B cell (primary cell): ENCODE data around the gene SOX13. TPM values are rescaled to one million over a fixed set of nuclear protein-coding genes. Genes with fewer than 3 reads are reported as not detected.

Experiments
- ATAC-seq: fragments of 200-7000 bp; cut with Tn5 transposase; one replicate; pipeline ENCODE4 v1.10.0; 2021; ENCODE audit warnings: low read depth, mild to moderate bottlenecking, moderate number of reproducible peaks, moderate library complexity
- CTCF ChIA-PET: fragments of 350-600 bp; sonication (Branson Sonifier 250); formaldehyde crosslinking; loops from one replicate; lab custom pipeline; 2021; ENCODE audit warnings: antibody characterized with exemption, inconsistent platforms; lab: Charles Lee
- POLR2A ChIA-PET: fragments of 350-600 bp; sonication (Branson Sonifier 250); formaldehyde crosslinking; loops from one replicate; lab custom pipeline; 2021; ENCODE audit warnings: antibody characterized with exemption; lab: Charles Lee
- DNase-seq: peaks from one replicate; pipeline ENCODE4 v3.0.0; 2013
- H2AFZ ChIP-seq: 2 replicates; pipeline ENCODE4 v1.6.1; 2012; ENCODE audit warnings: mild to moderate bottlenecking, low read depth, low read length; ENCODE audit not compliant: insufficient read depth, poor library complexity, severe bottlenecking
- H3K27ac ChIP-seq, 2 donors: 1 replicate in 1 of 2; 2 replicates in 1 of 2; pipeline ENCODE4 v1.5.1; 2012 to 2013; ENCODE audit warnings: low read length in 2 of 2, mild to moderate bottlenecking in 2 of 2, moderate library complexity in 1 of 2
- H3K27me3 ChIP-seq, 4 experiments: fragments of 200-600 bp in 1 of 4; sonication (generic) in 1 of 4; replicated peaks in 1 of 4; 1 replicate in 2 of 4; 2 replicates in 2 of 4; pipeline versions ENCODE4 v1.6.1 to v1.7.0; 2013 to 2016; ENCODE audit warnings: low read length in 3 of 4, mild to moderate bottlenecking in 2 of 4, mixed read lengths in 1 of 4, moderate library complexity in 1 of 4; ENCODE audit not compliant: insufficient read depth in 4 of 4, control insufficient read depth in 3 of 4; ENCODE audit errors: control extremely low read depth in 1 of 4
- H3K36me3 ChIP-seq, 2 experiments: replicated peaks in 1 of 2; 1 replicate in 1 of 2; 2 replicates in 1 of 2; pipeline versions ENCODE4 v1.6.1 to v1.7.1; 2013; ENCODE audit warnings: low read length in 1 of 2; ENCODE audit not compliant: insufficient read depth in 2 of 2, control insufficient read depth in 1 of 2; ENCODE audit errors: control extremely low read depth in 1 of 2, extremely low read depth in 1 of 2
- H3K4me1 ChIP-seq, 2 donors: fragments of 200-600 bp in 1 of 2; sonication (generic) in 1 of 2; 1 replicate in 1 of 2; 2 replicates in 1 of 2; pipeline versions ENCODE4 v1.5.1 to v1.6.1; 2013 to 2017; ENCODE audit warnings: low read length in 2 of 2; ENCODE audit not compliant: control insufficient read depth in 2 of 2, insufficient read depth in 2 of 2
- H3K4me2 ChIP-seq: replicated peaks from 2 replicates; pipeline ENCODE3; 2012; ENCODE audit warnings: mild to moderate bottlenecking, low read depth, low read length; ENCODE audit not compliant: poor library complexity, severe bottlenecking
- H3K4me3 ChIP-seq, 5 experiments: fragments of 200-600 bp in 1 of 5; sonication (generic) in 1 of 5; 1 replicate in 3 of 5; 2 replicates in 2 of 5; pipeline versions ENCODE4 v1.5.1 to v1.7.0; 2011 to 2016; ENCODE audit warnings: low read length in 4 of 5, mild to moderate bottlenecking in 4 of 5, low read depth in 2 of 5, control low read depth in 1 of 5, moderate library complexity in 1 of 5; ENCODE audit not compliant: insufficient read depth in 1 of 5; ENCODE audit errors: control extremely low read depth in 1 of 5, extremely low read depth in 1 of 5
- H3K79me2 ChIP-seq: fragments of 200-600 bp; sonication (generic); one replicate; pipeline ENCODE4 v1.6.0; 2016; ENCODE audit warnings: low read length; ENCODE audit not compliant: control insufficient read depth, insufficient read depth
- H3K9ac ChIP-seq: fragments of 200-600 bp; sonication (generic); 2 replicates; pipeline ENCODE4 v1.6.1; 2017; ENCODE audit warnings: mild to moderate bottlenecking, low read length, moderate library complexity
- H3K9me3 ChIP-seq, 3 donors: one replicate each; pipeline versions ENCODE4 v1.6.1 to v1.7.1; 2013; ENCODE audit warnings: low read length in 2 of 3; ENCODE audit not compliant: control insufficient read depth in 2 of 3, insufficient read depth in 1 of 3; ENCODE audit errors: control extremely low read depth in 1 of 3
- H4K20me1 ChIP-seq: 2 replicates; pipeline ENCODE4 v1.6.0; 2012; ENCODE audit warnings: mild to moderate bottlenecking, low read length; ENCODE audit not compliant: insufficient read depth, control insufficient read depth, poor library complexity, severe bottlenecking
- H3K27ac Mint-ChIP-seq: one replicate; pipeline ENCODE4 v1.8.0; 2021; ENCODE audit warnings: mixed read lengths
- H3K27me3 Mint-ChIP-seq: one replicate; pipeline ENCODE4 v1.8.0; 2021; ENCODE audit warnings: mixed read lengths
- H3K4me1 Mint-ChIP-seq: one replicate; pipeline ENCODE4 v1.8.0; 2021; ENCODE audit warnings: mixed read lengths
- H3K4me3 Mint-ChIP-seq: one replicate; pipeline ENCODE4 v1.8.0; 2021; ENCODE audit warnings: mixed read lengths
- H3K9me3 Mint-ChIP-seq: one replicate; pipeline ENCODE4 v1.8.0; 2022; ENCODE audit warnings: mixed read lengths; ENCODE audit not compliant: insufficient read depth
- CTCF ChIP-seq: fragments of 200-600 bp; IDR thresholded peaks from one replicate; pipeline ENCODE4 v1.8.0; 2022; ENCODE audit warnings: antibody characterized with exemption, mild to moderate bottlenecking
- EZH2 ChIP-seq: IDR thresholded peaks from 2 replicates; pipeline ENCODE4 v1.6.1; 2012; ENCODE audit warnings: borderline replicate concordance, low read depth, mild to moderate bottlenecking, moderate library complexity, low read length; ENCODE audit not compliant: insufficient read depth, poor library complexity, severe bottlenecking
- WGBS: methylation state at CpG from one replicate; pipeline ENCODE4 v1.1.5; 2013; ENCODE audit warnings: missing lambda C conversion rate; ENCODE audit not compliant: insufficient coverage; 5-methylcytosine and 5-hydroxymethylcytosine counted together
- intact Hi-C: fragments of 100-400 bp; cut with micrococcal nuclease; formaldehyde crosslinking; loops from one replicate; pipeline ENCODE4 v1.10.0; 2022
- polyA plus RNA-seq: library from polyadenylated mRNA; depleted of rRNA; stranded (reverse); fragments of >200 nt; gene quantifications from 2 replicates; pipeline ENCODE4 v1.2.3, GENCODE V29; 2012
- total RNA-seq, 2 donors: library from RNA; stranded (reverse); fragments of 120-200 nt in 1 of 2; gene quantifications; 1 replicate in 1 of 2; 2 replicates in 1 of 2; pipeline versions ENCODE4 v1.2.3 to v1.2.4, GENCODE V29; 2013 to 2022

Gene SOX13
- total and polyA plus RNA-seq, 2 donors (not counting 1 experiment from before 2014, with no cell fraction given), result 0.15 to 1.3 TPM

- H3K9me3 Mint-ChIP-seq, result no peaks in the 10 kb centered on the region
- intact Hi-C loops, result no loop called here
- Histone ChIP-seq H2AFZ (no peak overlapping the region), H3K4me2 (no peak overlapping the region), H3K27ac (no peak overlapping the region), H3K27me3 (peaks cover 0 to 11% (median 0%) of the 10 kb centered on the region in 4 experiments), H4K20me1 (no peaks in the 10 kb centered on the region), H3K4me3 (no peak overlapping the region), H3K9ac (no peak overlapping the region), H3K4me1 (no peaks in the 10 kb centered on the region), H3K79me2 (no peaks in the 10 kb centered on the region), H3K9me3 (no peaks in the 10 kb centered on the region), H3K36me3 (no peaks in the 10 kb centered on the region)
- H3K4me3 Mint-ChIP-seq, result no peak overlapping the region
- DNase-seq (no peak), ATAC-seq (no peak)
- H3K4me1 Mint-ChIP-seq, result no peaks in the 10 kb centered on the region
- peaks cover 29% of the 10 kb centered on the region for H3K27me3 Mint-ChIP-seq
- no peak overlapping the region for H3K27ac Mint-ChIP-seq
- TF ChIP-seq EZH2, result no peak
- TF ChIP-seq CTCF, result no peak
- POLR2A ChIA-PET, result no interaction called here
- 76% methylated on average over 3 of the region's 4 CpGs for WGBS
- CTCF ChIA-PET, result no interaction called here
Observed at GRCh38 chr1:204032642-204033235, 40.2 kb upstream of the SOX13 start.

- no peak overlapping the region for H3K27ac ChIP-seq
Observed at GRCh38 chr1:204033306-204033705, 39.6 kb upstream of the SOX13 start.

More at GRCh38 chr1:204033306-204033705, 39.6 kb upstream of the SOX13 start:
- Histone ChIP-seq H3K79me2 (no peaks in the 10 kb centered on the region), H3K36me3 (no peaks in the 10 kb centered on the region), H4K20me1 (no peaks in the 10 kb centered on the region), H3K4me3 (no peak overlapping the region), H3K27me3 (peaks cover 0 to 11% (median 0%) of the 10 kb centered on the region in 4 experiments), H3K4me1 (no peaks in the 10 kb centered on the region), H3K4me2 (no peak overlapping the region), H3K9me3 (no peaks in the 10 kb centered on the region), H2AFZ (no peak overlapping the region), H3K9ac (no peak overlapping the region)
- no peak for DNase-seq
- ChIA-PET CTCF (no interaction called here), POLR2A (no interaction called here)
- intact Hi-C loops, result no loop called here
- no peaks in the 10 kb centered on the region for H3K4me1 Mint-ChIP-seq
- TF ChIP-seq CTCF (no peak), EZH2 (no peak)
- peaks cover 29% of the 10 kb centered on the region for H3K27me3 Mint-ChIP-seq
- no peak overlapping the region for H3K27ac Mint-ChIP-seq
- no peaks in the 10 kb centered on the region for H3K9me3 Mint-ChIP-seq
- 92% methylated on average over 1 of the region's 1 CpG for WGBS
- no peak for ATAC-seq
- no peak overlapping the region for H3K4me3 Mint-ChIP-seq
